ENCODE data around the gene WARS2.

GRCh38 chr1:118998171-118998570, 142.3 kb downstream of the WARS2 start:
- TF ChIP-seq, protein P1, sequence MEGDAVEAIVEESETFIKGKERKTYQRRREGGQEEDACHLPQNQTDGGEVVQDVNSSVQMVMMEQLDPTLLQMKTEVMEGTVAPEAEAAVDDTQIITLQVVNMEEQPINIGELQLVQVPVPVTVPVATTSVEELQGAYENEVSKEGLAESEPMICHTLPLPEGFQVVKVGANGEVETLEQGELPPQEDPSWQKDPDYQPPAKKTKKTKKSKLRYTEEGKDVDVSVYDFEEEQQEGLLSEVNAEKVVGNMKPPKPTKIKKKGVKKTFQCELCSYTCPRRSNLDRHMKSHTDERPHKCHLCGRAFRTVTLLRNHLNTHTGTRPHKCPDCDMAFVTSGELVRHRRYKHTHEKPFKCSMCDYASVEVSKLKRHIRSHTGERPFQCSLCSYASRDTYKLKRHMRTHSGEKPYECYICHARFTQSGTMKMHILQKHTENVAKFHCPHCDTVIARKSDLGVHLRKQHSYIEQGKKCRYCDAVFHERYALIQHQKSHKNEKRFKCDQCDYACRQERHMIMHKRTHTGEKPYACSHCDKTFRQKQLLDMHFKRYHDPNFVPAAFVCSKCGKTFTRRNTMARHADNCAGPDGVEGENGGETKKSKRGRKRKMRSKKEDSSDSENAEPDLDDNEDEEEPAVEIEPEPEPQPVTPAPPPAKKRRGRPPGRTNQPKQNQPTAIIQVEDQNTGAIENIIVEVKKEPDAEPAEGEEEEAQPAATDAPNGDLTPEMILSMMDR (conservative IDR thresholded peaks at IDR 0.05): no peak
- TF ChIP-seq ZFX (IDR thresholded peaks at IDR 0.05): no peak
